HepG2 (cell line): ENCODE measurements around the gene ABCC8.

Experiments
- ATF5 ChIP-seq: sonication (generic); formaldehyde crosslinking; IDR thresholded peaks from 2 replicates; pipeline ENCODE4 v1.4.0; 2020; ENCODE audit warnings: mild to moderate bottlenecking, low read depth, missing genetic modification reagents
- BRCA1 ChIP-seq: sonication (generic); formaldehyde crosslinking; IDR thresholded peaks from 2 replicates; pipeline ENCODE4 v1.4.0; 2020; ENCODE audit warnings: missing genetic modification reagents
- ESRRA ChIP-seq: sonication (generic); formaldehyde crosslinking; IDR thresholded peaks from 2 replicates; pipeline ENCODE4 v1.5.1; 2020; ENCODE audit warnings: mild to moderate bottlenecking, low read depth, missing genetic modification reagents
- GZF1 ChIP-seq: sonication (generic); formaldehyde crosslinking; IDR thresholded peaks from 2 replicates; pipeline ENCODE4 v1.5.1; 2020; ENCODE audit warnings: mild to moderate bottlenecking, missing genetic modification reagents
- MAX ChIP-seq: IDR thresholded peaks from 2 replicates; pipeline ENCODE4 v1.6.1; 2012; ENCODE audit warnings: inconsistent platforms
- PAX8 ChIP-seq: sonication (generic); formaldehyde crosslinking; IDR thresholded peaks from 2 replicates; pipeline ENCODE4 v1.8.0; 2022; ENCODE audit warnings: mild to moderate bottlenecking, missing genetic modification reagents, borderline replicate concordance
- TCF12 ChIP-seq, 2 experiments: fragments of 450-650 bp in 1 of 2; sonication (generic) in 1 of 2; formaldehyde crosslinking in 1 of 2; IDR thresholded peaks; 2 replicates each; pipeline versions ENCODE4 v1.6.1 to v1.8.0; 2017 to 2022; ENCODE audit warnings: antibody characterized with exemption in 1 of 2, mild to moderate bottlenecking in 1 of 2, missing genetic modification reagents in 1 of 2, moderate library complexity in 1 of 2
- ZBTB1 ChIP-seq: sonication (generic); formaldehyde crosslinking; IDR thresholded peaks from 2 replicates; pipeline ENCODE4 v1.4.0; 2020; ENCODE audit warnings: missing genetic modification reagents, borderline replicate concordance
- ZNF678 ChIP-seq: sonication (generic); formaldehyde crosslinking; IDR thresholded peaks from 2 replicates; pipeline ENCODE4 v1.4.0; 2020; ENCODE audit warnings: mild to moderate bottlenecking, missing genetic modification reagents
- ZNF772 ChIP-seq: sonication (generic); formaldehyde crosslinking; IDR thresholded peaks from 2 replicates; pipeline ENCODE4 v1.5.0; 2020; ENCODE audit warnings: mild to moderate bottlenecking, missing genetic modification reagents
- TF ChIP-seq, protein P1 (sequence below): sonication (generic); formaldehyde crosslinking; IDR thresholded peaks from 2 replicates; pipeline ENCODE4 v1.5.0; 2020; ENCODE audit warnings: mild to moderate bottlenecking, missing genetic modification reagents, moderate library complexity

DNA sequence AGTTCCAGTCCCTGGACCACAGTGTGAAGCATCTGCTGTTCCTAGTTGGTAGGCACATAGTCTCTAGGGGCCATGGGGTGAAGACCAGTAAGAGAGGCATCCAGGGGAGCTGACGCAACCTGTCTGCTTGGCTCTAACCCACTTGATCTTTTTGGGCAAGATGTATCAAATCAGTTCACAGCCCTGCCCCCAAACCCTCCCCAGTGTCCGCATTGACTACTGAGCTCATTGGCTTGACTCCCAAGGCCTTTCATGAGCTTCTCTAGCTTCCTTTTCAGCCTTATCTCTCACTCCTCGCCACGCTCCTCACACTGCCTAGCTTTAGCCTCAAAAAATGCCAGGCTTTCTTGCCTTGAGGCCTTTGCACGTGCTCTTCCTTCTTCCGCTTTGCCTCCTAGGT lies 29.7 kb upstream of the ABCC8 start:
- TF ChIP-seq ZBTB1 (no peak), TCF12 (IDR thresholded peaks at IDR 0.05) (no peak), TCF12 (CRISPR knock-in tag; IDR thresholded peaks at IDR 0.05) (no peak), ZNF772 (CRISPR knock-in tag) (no peak), PAX8 (CRISPR knock-in tag) (no peak), ESRRA (no peak), BRCA1 (CRISPR knock-in tag) (no peak), ATF5 (CRISPR knock-in tag) (no peak), ZNF678 (CRISPR knock-in tag) (no peak), GZF1 (no peak), MAX (no peak)
- TF ChIP-seq, protein P1, sequence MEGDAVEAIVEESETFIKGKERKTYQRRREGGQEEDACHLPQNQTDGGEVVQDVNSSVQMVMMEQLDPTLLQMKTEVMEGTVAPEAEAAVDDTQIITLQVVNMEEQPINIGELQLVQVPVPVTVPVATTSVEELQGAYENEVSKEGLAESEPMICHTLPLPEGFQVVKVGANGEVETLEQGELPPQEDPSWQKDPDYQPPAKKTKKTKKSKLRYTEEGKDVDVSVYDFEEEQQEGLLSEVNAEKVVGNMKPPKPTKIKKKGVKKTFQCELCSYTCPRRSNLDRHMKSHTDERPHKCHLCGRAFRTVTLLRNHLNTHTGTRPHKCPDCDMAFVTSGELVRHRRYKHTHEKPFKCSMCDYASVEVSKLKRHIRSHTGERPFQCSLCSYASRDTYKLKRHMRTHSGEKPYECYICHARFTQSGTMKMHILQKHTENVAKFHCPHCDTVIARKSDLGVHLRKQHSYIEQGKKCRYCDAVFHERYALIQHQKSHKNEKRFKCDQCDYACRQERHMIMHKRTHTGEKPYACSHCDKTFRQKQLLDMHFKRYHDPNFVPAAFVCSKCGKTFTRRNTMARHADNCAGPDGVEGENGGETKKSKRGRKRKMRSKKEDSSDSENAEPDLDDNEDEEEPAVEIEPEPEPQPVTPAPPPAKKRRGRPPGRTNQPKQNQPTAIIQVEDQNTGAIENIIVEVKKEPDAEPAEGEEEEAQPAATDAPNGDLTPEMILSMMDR (CRISPR knock-in tag), result no peak
